Adrenal gland (tissue), 12 donors: ENCODE measurements around the gene RNF4. TPM values are rescaled to one million over a fixed set of nuclear protein-coding genes. Genes with fewer than 3 reads are reported as not detected.

Experiments used
- DNase-seq, 7 donors: peaks; one replicate each; pipeline ENCODE4 v3.0.0-alpha.2; 2019 to 2020
- H3K27ac ChIP-seq, 5 donors: fragments of 200-600 bp; sonication (generic) in 4 of 5; 1 replicate in 3 of 5; 2 replicates in 2 of 5; pipeline versions ENCODE4 v1.5.1 to v1.8.0; 2016 to 2020; ENCODE audit warnings: mild to moderate bottlenecking in 1 of 5
- H3K27me3 ChIP-seq: fragments of 200-600 bp; 2 replicates; pipeline ENCODE4 v1.8.0; 2021
- H3K36me3 ChIP-seq, 2 donors: fragments of 200-600 bp; replicated peaks in 1 of 2; 1 replicate in 1 of 2; 2 replicates in 1 of 2; pipeline versions ENCODE4 v1.5.1 to v1.8.0; 2018 to 2022
- H3K4me1 ChIP-seq, 2 donors: fragments of 200-600 bp; replicated peaks in 1 of 2; 1 replicate in 1 of 2; 2 replicates in 1 of 2; pipeline versions ENCODE4 v1.5.1 to v1.8.0; 2018 to 2021
- H3K4me3 ChIP-seq, 4 donors: fragments of 200-600 bp; sonication (generic) in 3 of 4; one replicate each; pipeline ENCODE4 v1.5.1; 2016 to 2018
- H3K9me3 ChIP-seq, 3 donors: fragments of 200-600 bp; sonication (generic) in 1 of 3; replicated peaks in 1 of 3; 1 replicate in 2 of 3; 2 replicates in 1 of 3; pipeline versions ENCODE4 v1.5.1 to v1.8.0; 2016 to 2021
- CTCF ChIP-seq, 6 experiments: fragments of 450-650 bp in 4 of 6; fragments of 200-600 bp in 2 of 6; sonication (generic) in 1 of 6; IDR thresholded peaks; 1 replicate in 5 of 6; 2 replicates in 1 of 6; pipeline versions ENCODE4 v1.5.1 to v1.8.0; 2016 to 2021; ENCODE audit warnings: antibody characterized with exemption in 6 of 6, mild to moderate bottlenecking in 2 of 6, moderate library complexity in 1 of 6
- POLR2A ChIP-seq, 2 donors: fragments of 450-650 bp; IDR thresholded peaks; one replicate each; pipeline ENCODE4 v1.6.1; 2017; ENCODE audit warnings: antibody characterized with exemption in 2 of 2, mild to moderate bottlenecking in 2 of 2, moderate library complexity in 1 of 2
- WGBS, 4 donors: extraction: QIAGEN DNeasy Blood & Tissue Kit in 2 of 4; methylation state at CpG; one replicate each; pipeline versions ENCODE4 v1.1.5 to v1.1.7; 2013 to 2017; 5-methylcytosine and 5-hydroxymethylcytosine counted together
- intact Hi-C, 2 donors: fragments of 100-400 bp; cut with DNase I; formaldehyde crosslinking; loops; one replicate each; pipeline versions ENCODE4 v1.14.1 to v1.15.0; 2022 to 2023
- polyA plus RNA-seq, 3 donors: library from polyadenylated mRNA; stranded (reverse); fragments of 200-250 nt in 2 of 3; fragments of 350-450 nt in 1 of 3; fragmentation: Illumina TruSeq in 1 of 3; extraction: RNeasy Lipid Tissue Mini Kit (QIAGEN cat#74804) in 1 of 3; gene quantifications; one replicate each; pipeline ENCODE4 v1.2.3, GENCODE V29; 2013 to 2014
- total RNA-seq, 9 donors: library from RNA; depleted of rRNA in 4 of 9; stranded (reverse); fragments of >200 nt in 4 of 9; fragments of 120-200 nt in 1 of 9; fragmentation: NEBNext Ultra II Directional in 1 of 9; extraction: Animal tissue kit (Norgen Biotek cat#: 25700) in 1 of 9; gene quantifications; one replicate each; pipeline versions ENCODE4 v1.1.0 to v1.2.4, GENCODE V29; 2013 to 2023
- donor health status: healthy with polysubstance abuse.
- donor health status: Bipolar disorder and iron deficiency.
- donor health status: DM: yes; HTN: yes; CAD: no.
- donor health status: DM: no; HTN: no; CAD: no.
- donor health status: DM: no; HTN: no; CAD: no.
- donor health status: DM: yes; HTN: yes; CAD: no.

Gene RNF4
- total and polyA plus RNA-seq, 12 donors = 14.5 to 84.1 (median 49.9) TPM

DNA sequence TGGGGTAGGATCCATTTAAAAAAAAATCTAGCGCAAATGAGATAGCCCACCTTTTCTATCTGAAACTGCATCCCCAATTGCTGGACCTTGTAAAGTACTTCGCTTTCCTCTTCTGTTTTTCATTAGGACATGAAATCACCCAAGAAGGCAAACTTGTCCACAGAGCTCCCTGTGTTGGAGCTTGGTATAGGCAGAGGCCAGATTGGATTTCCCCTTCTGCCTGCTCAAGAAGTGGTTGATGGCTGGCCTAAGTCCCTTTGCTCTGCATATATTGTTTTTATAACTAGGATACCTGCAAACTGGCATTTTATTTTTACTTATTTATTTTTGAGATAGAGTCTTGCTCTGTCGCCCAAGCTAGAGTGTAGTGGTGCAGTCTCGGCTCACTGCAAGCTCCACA is 28.4 kb downstream of the RNF4 start:
- H3K27ac ChIP-seq = no peak overlapping the region
- DNase-seq = no peak
- H3K4me1 ChIP-seq = peaks cover 10 to 22% of the 10 kb centered on the region in 2 donors
- intact Hi-C loops = no loop called here
- peaks cover 0 to 58% of the 10 kb centered on the region in 2 donors for H3K36me3 ChIP-seq
- 92 to 99% (median 95%) methylated on average over 4 of the region's 4 CpGs for WGBS, 4 donors
- no peak for TF ChIP-seq POLR2A (IDR thresholded peaks at IDR 0.05)
- TF ChIP-seq CTCF (IDR thresholded peaks at IDR 0.05) = no peak
- no peaks in the 10 kb centered on the region for H3K9me3 ChIP-seq
- no peaks in the 10 kb centered on the region for H3K27me3 ChIP-seq
- H3K4me3 ChIP-seq = no peak overlapping the region

DNA sequence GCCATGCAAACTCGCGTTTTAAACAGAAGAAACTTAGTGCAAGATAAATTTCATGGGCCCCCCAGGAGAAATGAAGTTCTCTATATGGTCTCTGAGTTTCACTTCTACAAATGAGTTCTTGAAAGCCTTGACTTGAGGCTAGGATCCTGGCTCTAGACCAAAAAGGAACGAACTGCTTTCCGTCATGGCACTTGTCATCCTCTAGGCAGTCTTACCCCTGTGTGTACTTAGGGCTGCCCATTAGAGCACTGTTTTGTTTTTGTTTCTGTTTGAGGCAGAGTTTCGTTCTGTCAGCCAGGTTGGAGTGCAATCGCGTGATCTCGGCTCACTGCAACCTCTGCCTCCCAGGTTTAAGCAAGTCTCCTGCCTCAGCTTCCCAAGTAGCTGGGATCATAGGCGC is 29.0 kb downstream of the RNF4 start:
- peaks cover 10 to 22% of the 10 kb centered on the region in 2 donors for H3K4me1 ChIP-seq
- no peaks in the 10 kb centered on the region for H3K27me3 ChIP-seq
- WGBS, 4 donors = 77 to 84% (median 83%) methylated on average over 9 of the region's 9 CpGs
- H3K36me3 ChIP-seq = peaks cover 0 to 56% of the 10 kb centered on the region in 2 donors
- peak in 3 of 7 donors; percentile 40 to 61 (median 44) for DNase-seq
- intact Hi-C loops = no loop called here
- no peaks in the 10 kb centered on the region for H3K9me3 ChIP-seq
- no peak overlapping the region for H3K27ac ChIP-seq
- H3K4me3 ChIP-seq = no peak overlapping the region
- TF ChIP-seq CTCF (IDR thresholded peaks at IDR 0.05) (no peak), POLR2A (IDR thresholded peaks at IDR 0.05) (no peak)

GRCh38 chr4:2500547-2500946 is 31.6 kb downstream of the RNF4 start:
- Histone ChIP-seq H3K27ac (no peak overlapping the region), H3K27me3 (no peaks in the 10 kb centered on the region), H3K36me3 (peaks cover 0 to 59% of the 10 kb centered on the region in 2 donors), H3K9me3 (no peaks in the 10 kb centered on the region), H3K4me1 (peaks cover 5 to 8% of the 10 kb centered on the region in 2 donors), H3K4me3 (no peak overlapping the region)
- intact Hi-C loops = no loop called here
- TF ChIP-seq POLR2A (IDR thresholded peaks at IDR 0.05) (no peak), CTCF (IDR thresholded peaks at IDR 0.05) (no peak)
- 68 to 88% (median 74%) methylated on average over 2 of the region's 2 CpGs for WGBS, 4 donors
- DNase-seq = no peak

DNA sequence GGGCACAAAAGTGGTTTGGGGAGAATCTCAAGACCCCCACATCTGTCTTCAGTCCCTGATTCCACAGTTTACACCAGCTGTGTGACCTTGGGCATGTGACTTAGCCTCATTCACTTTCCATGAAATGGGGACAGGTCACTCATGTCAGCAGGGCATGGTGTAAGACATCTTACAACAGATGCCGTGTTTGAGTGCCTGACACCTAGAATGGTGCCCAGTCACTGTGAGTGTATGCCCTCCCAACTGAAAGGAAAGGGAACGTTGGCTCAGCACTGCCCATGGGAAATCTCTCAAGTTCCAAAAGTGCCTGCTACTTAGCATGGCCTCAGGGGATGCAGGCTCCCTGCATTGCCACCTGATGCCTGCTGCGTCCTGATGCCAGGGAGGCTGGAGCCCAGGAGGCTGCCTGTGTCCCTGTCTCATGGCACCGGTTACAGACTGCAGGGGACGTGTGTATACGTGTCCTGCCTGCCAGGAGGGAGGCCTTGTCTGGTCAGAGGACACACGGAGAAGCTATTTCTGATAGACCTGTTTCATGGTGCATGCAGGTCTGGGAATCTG is 32.2 kb downstream of the RNF4 start:
- TF ChIP-seq POLR2A (IDR thresholded peaks at IDR 0.05) (no peak), CTCF (IDR thresholded peaks at IDR 0.05) (no peak)
- WGBS, 4 donors = 84 to 93% (median 90%) methylated on average over 7 of the region's 7 CpGs
- intact Hi-C loops = no loop called here
- Histone ChIP-seq H3K27me3 (no peaks in the 10 kb centered on the region), H3K4me3 (no peak overlapping the region), H3K36me3 (peaks cover 0 to 63% of the 10 kb centered on the region in 2 donors), H3K9me3 (no peaks in the 10 kb centered on the region), H3K27ac (no peak overlapping the region), H3K4me1 (peaks cover under 1 to 3% of the 10 kb centered on the region in 2 donors)
- DNase-seq = no peak
